COR-L47 (cell line): Measurements from ENCODE around the gene IGF2R.

Source experiments
- DNase-seq: peaks from one replicate; lab custom pipeline; 2025; lab: John Stamatoyannopoulos, UW

The IGF2R gene

DNA sequence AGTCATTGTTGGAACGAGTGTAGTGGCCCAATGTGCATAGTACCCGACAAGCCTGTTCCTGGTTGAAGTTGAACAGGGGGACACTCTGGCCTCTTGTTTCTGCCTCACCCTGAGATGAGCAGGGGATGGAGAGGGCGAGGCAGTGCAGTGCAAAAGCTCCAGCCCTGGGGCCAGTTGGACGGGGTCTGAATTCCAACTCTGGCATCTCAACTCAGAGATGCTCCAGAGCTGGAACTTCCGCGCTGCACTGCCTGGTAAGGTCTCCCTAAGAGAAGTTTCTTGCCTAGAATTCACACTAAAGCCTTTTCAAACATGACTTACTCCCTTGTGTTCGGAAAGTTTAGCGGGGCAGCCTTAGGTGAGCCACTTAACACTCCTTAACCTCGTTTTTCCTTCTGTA, 80.5 kb downstream of the IGF2R start:
- DNase-seq = no peak

DNA sequence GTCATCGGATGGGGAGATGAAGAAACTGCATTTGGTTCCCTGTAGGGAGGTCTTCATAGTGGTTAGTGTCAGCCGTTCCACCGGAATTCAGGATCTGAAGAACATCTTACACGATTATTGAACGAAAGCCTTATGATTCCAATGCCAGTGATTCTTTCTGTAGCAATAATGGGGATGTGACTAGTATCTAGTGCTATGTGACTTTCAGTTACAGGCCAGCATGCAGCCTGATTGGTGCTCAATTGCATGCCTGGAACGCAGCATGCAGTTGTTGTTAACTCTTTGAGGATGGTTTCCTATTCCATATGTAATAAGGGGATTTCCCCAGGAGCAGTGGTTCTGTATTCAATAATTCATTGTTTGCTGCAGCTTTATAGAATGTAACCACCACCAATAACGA, 81.1 kb downstream of the IGF2R start:
- no peak for DNase-seq

DNA sequence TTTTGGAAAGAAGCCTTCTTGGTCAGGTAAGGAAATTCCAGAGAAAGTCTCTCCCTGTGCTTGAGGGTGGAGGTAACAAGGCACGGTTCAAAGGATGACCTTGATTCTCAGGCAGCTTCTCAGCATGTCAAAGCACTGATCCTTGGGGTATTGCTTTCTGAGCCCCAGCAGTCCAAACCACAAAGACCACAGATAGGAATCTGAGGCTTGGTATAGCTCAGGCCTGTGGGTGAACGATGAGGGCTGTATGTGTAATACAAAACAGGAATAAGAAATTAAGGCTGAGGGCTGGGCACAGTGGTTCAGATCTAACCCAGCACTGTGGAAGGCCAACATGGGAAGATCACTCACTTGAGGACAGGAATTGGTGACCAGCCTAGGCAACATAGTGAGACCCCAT, 82.5 kb downstream of the IGF2R start:
- DNase-seq = no peak

DNA sequence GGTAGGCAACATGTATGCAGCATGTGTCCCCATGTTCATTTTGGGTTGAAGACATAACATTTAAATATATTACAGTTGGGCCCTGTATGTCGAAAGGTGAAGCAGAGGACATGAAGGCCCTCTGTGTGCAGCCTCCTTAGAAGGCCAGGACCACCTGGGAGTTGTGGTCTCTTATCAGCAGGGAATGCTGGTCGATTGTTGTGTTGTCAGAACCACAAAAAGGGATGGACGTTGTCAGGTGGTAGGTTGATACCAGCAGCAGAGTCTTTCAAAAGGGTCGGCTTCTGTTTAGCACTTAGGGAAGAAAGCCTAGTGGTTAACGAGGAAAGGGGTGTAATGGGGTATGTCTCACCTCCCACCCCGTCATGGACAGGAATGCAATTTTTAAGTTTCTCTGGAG, 85.4 kb downstream of the IGF2R start:
- no peak for DNase-seq

DNA sequence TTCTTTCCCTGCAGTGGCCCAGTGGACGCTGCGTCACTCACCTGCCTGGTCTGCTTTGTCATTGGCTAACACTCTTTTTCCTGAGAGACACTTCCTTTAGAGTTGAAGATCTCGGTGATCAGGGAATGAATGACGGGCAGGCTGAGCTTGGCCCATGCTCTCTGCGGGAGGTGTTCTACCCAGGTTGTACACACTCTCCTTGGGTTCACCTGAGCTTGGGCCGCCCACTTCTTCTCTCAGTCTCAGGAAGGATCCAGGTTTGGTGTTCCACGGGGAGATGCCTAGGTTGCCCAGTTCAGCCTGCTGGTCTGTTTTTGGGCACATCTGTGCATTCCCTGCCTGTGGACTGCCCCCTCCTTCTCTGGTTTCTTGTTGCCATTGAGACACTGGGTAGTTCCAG, 86.0 kb downstream of the IGF2R start:
- no peak for DNase-seq

DNA sequence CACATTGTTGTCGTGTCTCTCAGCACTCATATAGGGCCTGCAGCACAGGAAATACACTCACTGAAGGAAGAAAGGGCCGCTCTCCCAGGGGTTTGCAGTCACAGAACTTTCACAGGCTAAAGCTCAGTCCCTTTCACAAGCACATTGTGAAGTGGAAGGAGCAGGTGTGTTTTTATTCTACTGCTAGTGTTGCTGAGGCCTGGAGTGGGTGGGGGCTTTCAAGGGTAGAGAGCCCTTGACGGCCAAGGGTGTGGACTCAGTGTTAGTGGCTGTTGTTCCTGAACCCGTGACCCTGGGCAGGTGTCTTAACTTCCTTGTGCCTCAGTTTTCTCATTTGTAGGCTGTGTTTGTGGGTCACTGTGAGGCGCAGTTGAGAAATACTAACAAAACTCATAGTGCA, 86.5 kb downstream of the IGF2R start:
- no peak for DNase-seq

DNA sequence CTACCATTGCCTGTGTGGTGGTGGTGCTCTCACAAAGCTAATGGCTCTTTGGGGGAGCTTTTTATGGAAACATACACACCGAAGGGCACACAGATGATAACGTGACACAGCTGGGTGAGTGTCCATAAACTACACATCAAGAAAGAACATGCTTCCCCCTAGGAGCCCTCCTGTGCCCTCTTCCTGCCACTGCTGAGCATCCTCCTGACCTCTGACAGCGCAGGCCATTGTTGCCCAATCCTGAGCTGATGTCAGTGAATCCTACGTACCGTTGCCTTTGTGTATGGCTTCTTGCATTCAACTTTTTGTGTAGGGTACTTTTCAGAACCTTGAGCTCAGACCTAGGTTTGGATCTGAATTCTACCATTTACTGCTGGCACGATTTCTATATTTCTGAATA, 86.9 kb downstream of the IGF2R start:
- no peak for DNase-seq

DNA sequence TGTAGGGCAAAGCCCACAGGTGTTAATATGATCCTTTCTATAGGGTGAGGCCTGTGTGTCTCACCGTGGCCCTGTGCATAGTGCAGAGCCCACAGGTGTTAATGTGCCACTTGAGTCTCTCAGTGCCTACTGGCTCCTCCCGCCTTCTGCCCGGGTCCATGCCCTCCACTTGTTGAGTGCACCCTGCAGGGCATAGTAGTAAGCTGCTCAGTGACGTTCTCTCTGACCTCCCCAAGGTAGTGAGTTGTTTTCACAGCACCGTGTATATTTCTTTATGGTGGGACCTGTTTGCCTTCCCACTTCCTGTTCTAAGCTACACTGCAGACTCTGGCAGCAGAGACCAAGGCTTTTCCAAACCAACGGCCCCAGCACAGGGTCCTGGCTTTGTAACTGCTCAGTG, 88.2 kb downstream of the IGF2R start:
- DNase-seq = no peak

DNA sequence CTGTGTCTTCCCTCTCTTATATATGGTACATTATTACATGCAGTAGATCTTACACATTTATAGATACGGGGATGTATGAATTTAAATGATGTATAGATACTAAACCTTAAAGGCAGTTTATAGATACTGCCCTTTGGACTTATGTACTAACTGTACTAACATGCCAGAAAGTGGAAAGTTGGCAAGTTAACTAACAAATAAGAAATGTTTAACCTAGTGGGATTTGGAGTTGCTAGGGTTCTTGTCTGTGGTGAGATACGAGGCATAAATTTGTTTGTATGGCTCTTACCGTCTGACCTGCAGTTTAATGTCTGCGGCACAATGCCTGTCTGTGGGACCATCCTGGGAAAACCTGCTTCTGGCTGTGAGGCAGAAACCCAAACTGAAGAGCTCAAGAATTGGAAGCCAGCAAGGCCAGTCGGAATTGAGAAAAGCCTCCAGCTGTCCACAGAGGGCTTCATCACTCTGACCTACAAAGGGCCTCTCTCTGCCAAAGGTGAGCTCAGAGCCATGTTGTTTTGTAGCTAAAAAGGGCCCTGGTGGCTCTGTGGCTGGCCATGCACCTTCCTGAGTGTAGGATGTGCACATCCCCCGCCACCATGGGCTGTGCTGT, 89.8 kb downstream of the IGF2R start:
- no peak for DNase-seq

DNA sequence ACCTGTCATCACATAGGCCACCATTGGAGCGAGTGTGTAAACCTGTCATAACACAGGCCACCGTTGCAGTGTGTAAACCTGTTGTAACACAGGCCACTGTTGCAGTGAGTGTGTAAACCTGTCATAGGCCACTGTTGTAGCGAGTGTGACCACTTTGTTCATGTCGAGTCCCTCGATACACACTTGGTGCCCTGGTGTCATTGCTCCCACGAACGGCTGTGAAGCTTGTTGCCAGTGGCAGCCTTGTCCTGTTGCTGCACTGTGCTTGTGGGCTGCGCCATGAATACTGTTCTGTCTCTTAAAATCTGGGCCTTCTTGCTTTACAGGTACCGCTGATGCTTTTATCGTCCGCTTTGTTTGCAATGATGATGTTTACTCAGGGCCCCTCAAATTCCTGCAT, 91.3 kb downstream of the IGF2R start:
- DNase-seq = no peak

DNA sequence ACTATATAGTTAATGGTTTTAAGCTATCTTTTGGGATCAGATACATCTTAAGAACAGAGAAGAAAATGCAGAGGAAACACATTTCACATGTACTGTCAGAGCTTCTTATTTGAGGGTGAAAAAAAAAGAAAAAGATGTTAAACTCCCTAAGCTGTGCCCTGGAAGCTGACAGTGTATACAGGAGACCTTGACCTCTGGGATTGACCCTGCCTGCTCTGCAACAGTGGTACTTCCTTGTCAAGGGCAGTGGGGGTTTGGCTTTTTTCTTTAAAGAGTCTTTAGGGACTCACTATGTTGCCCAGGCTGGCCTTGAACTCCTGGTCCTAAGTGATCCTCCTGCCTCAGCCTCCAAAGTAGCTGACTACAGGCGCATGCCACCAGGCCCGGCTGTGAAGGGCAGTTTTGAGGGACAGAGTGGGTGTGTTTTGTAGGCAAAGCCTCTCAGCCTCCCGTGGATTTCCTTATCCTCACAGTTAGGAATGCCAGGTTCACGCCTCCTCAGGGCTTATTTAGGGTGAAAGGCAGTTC, 92.1 kb downstream of the IGF2R start:
- no peak for DNase-seq

DNA sequence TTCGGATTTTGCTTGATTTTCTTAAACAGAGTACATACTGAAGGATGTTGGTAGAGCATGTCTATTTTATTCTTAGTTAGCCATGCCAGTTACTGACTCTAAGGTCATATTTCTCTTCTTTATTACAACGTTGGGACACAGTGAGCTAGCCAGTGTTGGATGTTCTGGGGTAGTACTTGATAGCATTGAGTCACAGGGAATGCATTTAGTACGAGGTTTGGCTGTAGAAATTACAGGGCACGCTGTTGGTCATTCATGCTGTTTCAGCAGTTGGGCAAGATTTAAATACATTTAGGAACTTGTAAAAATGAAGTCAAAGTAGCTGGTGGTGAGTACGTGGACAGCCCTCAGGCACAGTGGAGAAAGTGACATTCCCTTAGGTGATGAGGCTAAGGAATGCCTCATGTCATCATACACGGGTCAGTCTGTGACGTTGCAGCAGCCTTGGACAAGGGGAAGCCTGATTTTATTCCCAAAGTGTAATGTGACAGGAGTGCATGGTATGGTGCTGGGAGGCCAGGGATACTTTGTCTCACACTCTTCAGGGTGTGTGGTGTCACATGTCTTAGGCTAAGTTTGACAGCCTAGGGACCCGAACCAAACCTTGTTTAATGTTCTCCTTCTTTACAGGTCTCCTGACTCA, 95.0 kb downstream of the IGF2R start:
- DNase-seq = no peak

DNA sequence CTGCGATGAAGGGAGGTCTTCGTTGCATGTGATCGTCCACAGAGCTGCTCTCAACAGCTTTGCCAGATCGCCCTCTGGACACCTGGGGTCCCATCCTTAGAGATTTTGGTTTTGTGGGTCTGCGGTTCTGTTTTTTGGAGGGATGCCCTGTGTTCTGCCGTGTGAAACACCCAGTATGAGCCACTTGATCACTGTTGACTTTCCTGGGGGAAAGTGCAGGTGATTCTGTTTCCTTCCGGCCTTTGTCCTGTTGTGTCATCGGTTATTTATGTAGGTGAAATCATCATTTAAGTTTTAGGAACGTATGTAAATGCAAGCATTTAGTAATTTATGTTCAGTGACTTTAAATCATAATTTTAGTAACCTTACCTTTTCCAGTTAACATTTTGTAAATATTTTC, 96.3 kb downstream of the IGF2R start:
- DNase-seq = no peak

DNA sequence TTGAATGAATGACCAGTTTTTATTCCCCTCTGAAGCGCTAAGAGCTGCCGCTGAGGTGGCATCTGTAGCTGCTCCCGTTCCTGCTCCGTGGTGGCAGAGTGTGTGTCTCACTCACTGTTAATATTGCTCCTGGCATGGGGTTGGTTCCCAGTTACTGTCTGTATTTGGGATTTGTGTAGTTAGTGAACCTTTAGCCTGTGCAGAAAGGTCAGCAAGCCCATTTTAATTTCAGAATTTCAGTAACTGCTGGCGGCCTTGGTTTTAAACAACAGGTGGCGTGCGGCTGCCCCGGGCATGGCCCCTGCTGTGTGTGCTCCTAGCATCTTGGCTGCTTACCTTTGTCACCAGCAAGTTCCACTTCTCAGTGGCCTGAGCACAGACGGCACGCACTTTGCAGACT, 98.7 kb downstream of the IGF2R start:
- DNase-seq = no peak

DNA sequence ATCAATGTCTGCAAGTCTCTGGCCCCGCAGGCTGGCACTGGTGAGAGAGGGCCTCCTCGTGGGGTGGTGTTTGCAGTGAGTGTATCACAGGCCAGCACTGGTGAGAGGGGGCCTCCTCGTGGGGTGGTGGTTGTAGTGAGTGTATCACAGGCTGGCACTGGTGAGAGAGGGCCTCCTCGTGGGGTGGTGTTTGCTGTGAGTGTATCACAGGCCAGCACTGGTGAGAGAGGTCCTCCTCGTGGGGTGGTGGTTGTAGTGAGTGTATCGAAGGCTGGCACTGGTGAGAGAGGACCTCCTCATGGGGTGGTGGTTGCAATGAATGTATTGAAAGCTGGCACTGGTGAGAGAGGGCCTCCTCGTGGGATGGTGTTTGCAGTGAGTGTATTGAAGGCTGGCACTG, 99.5 kb downstream of the IGF2R start:
- DNase-seq = no peak

DNA sequence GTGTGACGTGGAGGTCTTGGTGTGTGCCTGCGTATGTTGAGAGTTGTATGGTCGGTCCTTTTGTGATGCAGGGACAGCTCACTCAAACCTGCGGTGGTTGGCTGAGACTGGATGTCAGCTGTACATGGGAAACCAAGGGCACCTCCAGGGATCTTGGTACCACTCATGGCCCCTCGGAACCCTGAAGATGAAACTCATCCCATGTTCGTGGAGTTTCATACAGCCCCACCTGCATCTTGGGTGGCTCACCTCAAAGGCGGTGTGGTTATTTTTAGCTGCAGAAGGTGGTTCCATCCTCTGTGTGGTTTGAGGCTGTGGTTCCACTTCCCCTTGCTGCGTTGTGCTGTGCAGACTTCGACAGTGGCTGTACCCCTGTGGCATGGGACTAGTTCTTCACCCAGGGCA, 100.2 kb downstream of the IGF2R start:
- no peak for DNase-seq

DNA sequence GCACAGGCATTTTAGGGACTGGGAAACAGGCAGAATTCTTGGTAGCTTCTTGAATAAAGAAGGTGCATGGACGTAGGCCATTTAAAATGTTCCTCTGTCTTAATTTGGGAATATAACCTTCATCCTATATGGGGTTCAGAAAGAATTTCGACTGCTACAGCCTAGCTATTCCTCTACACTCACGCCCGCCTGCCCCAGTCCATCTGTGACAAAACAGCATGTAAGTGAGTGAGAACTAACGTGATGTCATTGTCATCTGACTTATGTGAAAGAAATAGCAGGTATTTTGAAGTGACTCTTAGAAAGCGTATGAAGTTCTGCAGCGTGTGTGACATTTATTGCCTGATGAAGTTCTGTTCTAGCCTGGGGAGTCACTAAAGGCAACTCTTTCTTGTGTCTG, 100.6 kb downstream of the IGF2R start:
- no peak for DNase-seq

DNA sequence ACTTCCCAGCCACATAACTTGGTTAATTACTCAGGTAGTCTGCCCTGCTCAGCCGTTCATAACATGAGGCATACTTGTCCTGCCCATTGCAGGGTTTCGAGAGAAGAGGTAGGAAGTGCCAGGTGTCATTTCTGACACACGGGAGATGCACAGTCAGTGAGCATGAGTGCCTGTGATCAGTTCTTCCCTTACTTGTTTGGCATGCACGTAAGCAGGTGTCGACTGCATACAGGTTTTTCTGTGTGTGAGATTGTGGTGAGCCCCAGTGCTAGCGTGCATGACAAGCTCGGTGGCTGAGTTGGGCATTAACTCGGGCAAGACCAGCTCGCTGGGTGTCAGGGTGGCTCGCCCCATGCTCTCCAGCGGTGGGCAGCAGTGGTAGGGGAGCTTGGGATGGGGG, 101.5 kb downstream of the IGF2R start:
- DNase-seq = no peak

DNA sequence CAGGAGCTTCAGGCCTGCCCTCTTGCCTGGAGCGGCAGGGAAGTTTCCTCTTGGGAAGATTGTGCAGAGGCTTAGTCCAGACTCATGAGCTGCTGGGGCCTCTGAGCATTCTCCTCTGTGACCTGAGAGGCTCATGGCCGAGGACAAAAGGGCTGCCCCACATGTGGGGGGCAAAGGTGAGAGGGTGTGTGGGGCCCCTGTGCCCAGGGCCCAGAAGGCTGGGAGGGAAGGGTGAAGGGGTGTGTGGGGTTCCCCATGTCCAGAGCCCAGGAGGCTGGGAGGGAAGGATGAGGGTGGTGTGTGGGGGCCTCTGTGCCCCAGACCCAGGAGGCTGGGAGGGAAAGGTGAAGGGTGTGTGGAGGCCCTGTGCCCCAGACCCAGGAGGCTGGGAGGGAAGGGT, 101.9 kb downstream of the IGF2R start:
- no peak for DNase-seq

DNA sequence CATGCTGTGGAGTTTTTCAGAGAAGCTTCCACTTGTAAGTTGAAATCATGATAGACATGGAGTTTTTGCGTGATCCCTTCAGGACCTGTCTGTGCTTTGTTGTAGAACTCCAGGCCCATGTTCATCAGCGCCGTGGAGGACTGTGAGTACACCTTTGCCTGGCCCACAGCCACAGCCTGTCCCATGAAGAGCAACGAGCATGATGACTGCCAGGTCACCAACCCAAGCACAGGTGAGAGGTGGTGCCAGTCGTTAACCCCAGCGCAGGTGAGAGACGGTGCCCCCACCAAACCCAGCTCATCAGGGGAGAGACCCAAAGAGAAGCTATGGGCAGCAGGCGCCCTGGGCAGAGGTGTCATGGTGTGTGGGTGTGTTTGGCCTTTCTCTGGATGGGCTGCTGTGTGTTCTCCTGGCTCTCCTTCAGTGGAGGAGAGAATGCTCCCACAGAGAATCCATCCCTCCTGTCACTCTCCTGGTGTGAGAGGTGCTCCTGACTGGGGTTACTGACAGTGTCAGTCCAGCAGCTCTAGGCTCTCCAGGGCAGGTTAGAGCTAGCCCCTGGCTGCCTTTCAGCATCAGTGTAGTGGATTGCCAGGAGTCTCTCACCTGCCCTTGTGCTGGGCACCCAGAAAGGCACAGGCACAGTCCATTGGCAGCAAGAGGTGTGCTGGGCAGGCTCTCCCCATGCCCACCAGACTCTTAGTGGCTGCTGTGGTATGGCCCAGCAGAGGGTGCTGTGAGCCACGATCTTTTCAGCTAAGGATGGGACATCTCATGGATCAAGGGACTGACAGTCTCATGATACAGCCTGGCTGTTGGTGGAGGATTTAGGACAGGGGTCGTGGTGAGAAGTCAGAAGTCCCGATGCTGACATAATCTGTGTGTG, 103.2 kb downstream of the IGF2R start:
- DNase-seq = no peak

DNA sequence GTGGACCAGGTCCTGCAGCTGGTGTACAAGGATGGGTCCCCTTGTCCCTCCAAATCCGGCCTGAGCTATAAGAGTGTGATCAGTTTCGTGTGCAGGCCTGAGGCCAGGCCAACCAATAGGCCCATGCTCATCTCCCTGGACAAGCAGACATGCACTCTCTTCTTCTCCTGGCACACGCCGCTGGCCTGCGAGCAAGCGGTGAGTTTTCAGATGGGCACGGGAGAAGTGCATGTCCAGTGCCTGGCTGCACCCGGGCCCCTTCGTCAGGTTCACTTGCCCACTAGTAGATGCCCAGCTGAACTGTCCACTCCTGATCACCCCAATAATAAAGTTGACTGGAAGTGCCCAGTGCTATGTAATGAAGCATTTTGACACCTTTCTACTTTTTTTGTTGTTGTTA, 104.4 kb downstream of the IGF2R start:
- DNase-seq = no peak

DNA sequence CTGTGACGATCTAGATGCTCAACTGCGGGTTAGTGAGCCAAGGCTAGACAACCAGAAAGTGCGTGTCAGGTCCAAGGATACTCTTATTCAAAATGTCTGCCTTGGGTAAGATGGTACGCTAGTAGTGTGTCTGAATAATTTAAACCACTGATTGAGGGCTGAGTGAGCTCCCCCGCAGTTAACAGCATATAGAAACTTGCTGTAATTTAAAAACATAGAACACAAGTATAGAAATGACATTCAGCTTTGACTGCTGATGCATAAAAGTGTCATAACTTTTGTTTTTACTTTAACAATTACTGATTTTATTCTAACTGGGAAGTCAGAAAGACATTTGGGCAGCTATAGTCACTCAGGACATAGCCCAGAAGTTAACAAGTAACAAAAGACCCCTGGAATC, 107.1 kb downstream of the IGF2R start:
- DNase-seq = no peak

DNA sequence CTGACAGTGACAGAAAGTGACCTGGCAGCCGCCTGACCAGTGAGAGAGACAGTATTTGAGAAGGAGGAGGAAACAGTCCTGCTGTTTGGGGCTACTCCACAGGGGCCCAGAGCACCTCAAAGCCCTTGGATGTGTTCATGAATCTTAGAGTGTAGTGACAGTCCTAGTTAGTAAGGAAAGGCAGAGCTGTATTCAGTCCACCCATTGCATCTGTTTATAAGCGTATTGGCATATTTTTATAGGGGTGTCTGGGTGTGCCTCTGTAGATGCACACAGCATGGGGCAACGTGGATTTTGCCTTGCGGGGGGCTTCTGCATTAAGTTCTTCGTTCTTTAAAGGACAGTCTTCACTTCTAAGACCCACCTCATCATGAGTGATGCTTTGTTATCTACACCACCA, 108.1 kb downstream of the IGF2R start:
- DNase-seq = no peak
